HG03039 (cell line): ENCODE measurements around the gene EFCAB6.

Source experiments
- ATAC-seq: cut with Tn5 transposase; IDR thresholded peaks from one replicate; pipeline ENCODE4 v1.9.1; 2021; ENCODE audit warnings: mild to moderate bottlenecking, moderate library complexity; ENCODE audit not compliant: unreplicated experiment

EFCAB6 gene

DNA sequence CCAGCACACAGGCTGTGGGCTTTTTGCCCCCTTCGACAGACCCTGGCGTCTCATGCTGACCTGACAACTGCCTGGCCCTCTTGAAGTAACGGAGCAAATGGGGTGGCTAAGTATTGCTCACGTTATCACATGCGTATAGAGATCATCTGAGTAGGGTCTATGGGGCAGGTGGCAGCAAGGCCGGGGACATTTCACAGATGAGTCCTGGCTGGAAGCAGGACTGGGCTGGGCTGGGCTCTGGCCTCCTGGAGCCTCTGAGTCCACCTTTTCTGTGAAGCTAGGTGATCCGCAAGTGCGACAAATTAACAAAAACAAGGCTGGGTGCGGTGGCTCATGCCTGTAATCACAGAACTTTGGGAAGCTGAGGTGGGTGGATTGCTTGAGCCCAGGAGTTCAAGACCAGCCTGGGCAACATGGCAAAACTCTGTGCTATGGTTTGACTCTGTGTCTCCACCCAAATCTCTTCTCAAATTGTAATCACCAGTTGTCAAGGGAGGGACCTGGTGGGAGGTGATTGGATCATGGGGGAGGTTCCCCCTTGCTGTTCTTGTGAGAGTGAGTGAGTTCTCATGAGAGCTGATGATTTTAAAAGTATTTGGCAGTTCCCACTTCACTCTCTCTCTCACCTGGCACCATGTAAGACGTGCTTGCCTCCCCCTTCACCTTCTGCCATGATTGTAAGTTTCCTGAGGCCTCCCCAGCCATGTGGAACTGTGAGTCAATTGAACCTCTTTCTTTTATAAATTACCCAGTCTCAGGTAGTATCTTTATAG is 278.3 kb downstream of the EFCAB6 start:
- no peak for ATAC-seq

DNA sequence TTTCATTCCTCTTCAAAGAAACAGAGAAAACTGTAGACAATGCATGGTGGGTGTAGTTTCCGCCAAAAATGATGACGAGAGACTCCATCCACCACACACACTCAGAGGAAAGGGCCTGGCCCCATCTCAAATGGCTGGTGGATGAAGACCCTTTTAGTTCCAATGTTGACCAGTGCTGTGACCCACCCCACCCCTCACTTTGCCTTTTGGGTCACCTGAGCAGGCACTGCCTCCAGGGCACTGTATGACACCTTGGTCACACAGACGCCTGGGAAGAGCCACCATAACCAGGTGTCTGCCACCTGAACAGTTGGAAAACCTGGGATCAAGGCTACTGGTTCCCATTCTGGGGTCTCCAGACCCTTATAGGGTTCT is 279.0 kb downstream of the EFCAB6 start:
- no peak for ATAC-seq

DNA sequence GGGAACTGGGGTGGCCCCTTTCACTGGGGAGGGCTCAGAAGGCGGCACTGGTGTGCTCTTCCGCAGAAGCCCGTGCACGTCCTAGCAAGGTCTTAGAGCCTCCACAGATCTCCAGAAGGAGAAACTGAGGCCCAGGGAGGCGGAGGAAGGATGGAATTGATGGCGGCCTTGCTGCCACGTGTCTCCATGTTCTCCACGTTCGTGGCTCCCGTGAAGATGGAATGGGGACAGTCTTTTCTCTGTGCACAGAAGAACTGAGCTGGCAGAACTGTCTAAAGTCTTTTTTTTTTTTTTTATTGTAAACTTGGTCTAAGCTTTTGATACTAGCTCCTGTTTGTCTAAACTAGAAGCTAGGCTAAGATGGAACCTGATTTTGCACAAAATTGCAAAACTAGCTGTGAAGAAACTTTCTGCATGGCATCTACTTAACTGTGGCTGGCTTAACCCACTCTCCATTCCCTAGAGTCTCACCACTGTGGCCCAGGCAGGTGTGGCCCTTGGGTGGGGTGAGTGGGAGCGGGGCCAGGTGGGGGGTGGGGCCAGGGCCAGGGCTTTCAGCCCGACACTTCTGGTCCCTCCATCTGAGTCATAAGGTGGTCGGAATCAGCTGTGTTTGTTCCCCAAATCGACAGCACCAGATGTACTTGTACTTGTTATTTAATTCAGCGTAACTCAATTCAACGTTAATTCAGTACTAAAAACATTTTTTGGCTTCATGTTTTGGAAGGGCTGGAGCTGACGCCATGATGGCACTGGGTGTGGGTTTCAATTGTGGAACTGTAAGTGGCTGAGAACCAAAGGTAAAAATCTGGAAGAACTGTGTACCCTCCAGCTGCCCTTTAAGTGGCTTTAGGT is 279.6 kb downstream of the EFCAB6 start:
- ATAC-seq: no peak

DNA sequence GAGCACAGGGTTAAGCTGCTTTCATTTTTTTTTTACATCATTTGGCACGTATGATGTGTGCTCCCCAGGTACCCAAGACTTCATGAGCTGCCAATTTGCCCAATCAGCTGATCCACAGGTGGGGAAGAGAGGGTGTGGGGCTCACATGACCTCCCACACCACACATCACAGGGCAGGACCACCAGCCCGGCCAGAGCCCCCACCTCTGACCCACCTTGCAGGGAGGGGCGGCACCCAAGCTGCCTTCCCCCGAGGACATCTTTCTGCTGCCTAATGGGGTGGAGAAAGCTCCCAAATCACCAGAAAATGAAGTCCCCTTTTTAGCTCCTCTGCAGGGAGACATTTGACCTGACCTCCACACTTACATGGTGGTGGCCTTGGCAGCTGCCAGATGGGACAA is 280.5 kb downstream of the EFCAB6 start:
- no peak for ATAC-seq

DNA sequence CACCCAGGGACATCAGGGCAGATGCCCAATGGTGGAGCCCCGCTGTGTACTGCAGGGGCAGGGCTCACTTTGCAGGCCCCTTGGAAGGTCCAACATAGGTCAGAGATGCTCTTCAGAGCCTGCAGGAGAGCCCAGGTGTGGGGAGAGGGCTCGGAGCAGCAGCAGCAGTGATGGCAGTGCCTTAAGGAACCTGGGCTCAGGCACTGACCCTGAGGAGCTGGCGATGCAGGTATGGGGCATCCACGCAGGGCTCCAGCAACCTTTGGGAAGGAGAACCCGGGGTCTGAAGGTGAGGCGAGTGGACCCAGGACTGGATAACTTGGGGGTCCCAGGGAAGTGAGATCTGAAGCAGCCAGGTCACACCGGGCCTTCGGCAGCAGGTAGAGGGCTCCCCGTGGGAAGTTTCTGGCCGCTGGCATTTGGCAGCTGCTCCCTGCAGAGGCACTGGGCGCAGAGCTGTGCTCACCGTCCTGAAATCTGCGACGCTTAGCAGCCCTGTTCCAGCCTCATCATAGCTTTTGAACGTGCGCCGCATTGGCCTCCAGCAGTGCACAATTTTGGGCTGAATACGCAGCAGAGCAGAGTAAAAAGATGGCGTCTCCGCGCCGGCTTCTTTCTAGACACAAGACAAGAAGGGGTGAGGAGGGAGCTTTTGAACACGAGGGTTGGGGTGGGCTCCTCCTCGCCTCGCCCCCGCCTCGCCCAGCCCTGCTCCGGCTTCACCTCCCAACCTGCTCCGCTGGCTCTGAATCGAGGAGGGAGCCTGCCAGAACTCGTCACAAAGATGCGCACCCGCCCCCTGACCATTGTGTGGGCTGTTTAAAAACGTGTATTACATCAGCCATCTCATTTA is 281.5 kb downstream of the EFCAB6 start:
- ATAC-seq: no peak

DNA sequence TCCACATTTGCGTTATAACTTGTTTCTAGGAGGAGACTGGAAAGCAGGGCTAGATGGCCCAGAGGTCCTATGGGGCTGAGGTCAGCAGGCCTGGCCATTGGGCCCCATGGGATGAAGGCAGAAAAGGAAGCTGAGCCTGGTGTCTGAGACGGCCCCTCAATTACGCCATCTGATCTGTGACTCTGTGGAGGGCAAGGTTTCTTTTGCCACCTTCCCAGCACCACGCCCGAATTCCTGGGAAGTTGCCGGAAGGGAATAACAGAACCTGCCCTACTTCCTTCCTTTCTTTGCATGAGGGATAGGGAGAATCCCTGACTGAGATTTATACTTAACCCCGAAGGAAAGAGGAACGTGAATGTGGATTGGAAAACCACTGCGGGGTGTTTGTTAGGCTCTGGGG is 282.2 kb downstream of the EFCAB6 start:
- no peak for ATAC-seq

DNA sequence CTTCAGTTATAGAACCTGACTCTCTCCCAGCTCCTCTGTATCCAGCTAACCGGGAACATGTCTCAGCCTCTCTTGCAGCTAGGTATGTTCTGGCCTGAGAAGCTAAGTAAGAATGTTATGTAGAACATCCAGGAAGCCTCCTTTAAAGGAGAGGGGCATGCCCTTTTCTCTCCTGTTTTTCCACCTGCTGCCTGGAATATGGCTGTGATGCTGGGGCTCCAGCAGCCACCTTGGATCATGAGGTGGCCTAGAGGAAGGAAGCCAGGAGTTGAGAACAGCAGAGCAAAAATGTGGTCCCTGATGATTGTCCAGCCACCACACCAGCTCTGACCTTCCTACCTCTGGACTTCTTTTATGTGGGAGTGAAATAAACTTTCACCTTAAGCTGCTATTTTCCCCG is 282.6 kb downstream of the EFCAB6 start:
- no peak for ATAC-seq

DNA sequence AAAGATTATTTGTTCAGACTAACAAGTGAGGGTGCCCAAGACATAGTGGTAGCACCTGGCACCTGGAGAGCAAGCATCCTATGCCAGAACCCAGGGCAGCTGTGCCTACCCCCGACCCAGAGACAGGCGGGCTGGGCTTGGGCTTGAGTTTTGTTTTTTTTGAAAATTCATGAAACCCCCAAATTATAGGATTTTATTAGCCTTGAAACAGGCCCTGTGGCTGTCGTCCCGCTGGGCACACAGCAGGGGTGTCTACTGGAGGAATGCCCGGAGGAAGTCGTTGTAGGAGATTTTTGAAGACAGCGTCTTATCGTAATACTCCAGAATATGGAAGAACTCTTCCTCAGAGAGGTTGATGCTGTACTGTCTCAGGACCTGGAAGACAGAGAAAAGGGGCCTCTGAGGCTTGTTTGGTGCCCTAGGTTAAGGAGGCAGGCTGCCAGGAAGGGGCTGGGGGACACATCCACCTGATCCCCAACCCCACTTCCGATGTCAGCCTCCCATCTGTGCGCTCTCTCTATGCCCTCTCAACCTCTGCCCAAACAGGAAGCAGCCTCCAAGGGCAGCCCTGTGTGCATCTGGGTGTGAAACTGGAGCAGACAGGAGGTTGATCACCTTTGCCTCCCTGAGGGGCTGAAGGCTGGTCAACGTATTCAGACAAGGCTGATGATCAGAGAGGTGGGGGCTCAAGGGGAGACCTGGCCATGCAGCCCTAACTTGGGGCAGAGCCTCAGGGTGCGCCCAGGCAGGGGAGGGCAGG is 283.3 kb downstream of the EFCAB6 start:
- no peak for ATAC-seq

DNA sequence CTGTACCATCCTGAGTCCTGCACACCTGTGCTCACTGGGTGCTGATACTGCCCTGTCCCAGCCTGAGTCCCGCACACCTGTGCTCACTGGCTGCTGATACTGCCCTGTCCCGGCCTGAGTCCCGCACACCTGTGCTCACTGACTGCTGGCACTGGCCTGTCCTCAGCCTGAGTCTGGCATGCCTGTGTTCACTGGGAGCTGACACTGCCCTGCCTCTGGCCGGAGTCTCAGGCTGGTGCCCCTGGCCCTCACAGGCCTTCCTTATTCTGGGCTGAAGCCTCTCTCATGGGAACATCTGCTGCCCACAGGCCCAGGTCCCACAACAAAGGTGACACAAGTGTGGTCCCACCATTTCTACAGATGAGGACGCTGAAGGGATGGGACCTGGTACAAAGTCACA is 285.2 kb downstream of the EFCAB6 start:
- no peak for ATAC-seq

DNA sequence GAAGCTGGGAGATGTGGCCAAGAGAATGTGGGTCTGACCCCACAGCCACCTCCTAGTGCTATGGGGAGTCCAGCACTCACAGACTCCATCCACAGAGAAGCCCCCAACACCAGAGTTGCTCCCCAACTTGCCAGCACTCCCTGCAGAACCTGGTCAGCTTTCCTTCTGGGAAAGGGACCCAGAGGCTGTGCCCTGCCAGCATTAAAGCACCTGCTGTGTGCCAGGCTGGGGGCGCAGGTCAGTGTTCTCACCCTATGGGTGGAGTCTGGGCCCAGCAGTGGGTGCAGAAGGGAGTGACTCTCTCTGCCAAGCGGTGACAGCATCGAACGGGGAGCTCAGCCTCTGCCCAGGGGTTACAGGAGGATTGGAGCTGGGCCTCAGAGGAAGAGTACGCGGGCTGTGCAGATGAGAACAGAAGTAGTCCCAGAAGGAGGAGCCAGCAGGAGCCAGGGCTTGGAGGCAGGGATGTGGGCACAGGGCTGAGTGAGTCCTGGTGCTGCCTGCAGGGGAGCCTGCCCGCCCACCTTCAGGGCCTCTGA is 285.9 kb downstream of the EFCAB6 start:
- ATAC-seq: no peak

DNA sequence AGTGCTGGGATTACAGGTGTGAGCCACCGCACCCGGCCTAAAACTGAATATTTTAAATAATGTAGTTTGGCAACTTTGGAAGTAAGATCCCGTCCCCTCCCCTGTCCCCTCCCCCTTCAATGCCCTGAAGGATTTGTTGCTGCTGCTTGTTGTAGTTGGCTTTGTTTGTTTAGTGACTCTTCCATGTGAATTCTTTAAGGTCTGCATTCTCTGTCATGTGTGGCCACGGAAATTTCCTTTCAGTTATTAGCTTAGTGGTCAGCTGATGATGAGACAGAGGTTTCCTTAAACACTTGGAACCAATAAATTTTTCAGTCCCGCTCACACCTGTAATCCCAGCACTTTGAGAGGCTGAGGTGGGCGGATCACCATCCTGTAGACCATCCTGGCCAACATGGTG is 290.4 kb downstream of the EFCAB6 start:
- no peak for ATAC-seq

DNA sequence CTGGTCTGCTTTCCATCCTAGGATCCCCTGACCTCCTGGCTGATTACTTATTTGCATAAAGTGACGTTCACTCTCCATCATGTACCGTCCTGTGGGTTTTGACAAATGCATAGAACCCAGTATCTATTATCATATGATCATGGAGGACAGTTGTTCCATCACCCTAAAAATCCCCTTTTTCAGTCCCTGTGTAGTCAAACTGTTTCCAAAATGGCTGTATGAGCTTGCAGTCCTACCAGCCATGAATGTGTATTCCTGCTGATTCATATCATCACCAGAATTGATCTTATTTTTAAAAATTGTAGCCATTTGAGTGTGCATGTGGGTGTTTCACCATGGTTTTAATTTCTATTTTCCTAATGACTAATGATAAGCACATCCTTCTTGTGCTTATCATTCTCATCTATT is 291.5 kb downstream of the EFCAB6 start:
- ATAC-seq: no peak

DNA sequence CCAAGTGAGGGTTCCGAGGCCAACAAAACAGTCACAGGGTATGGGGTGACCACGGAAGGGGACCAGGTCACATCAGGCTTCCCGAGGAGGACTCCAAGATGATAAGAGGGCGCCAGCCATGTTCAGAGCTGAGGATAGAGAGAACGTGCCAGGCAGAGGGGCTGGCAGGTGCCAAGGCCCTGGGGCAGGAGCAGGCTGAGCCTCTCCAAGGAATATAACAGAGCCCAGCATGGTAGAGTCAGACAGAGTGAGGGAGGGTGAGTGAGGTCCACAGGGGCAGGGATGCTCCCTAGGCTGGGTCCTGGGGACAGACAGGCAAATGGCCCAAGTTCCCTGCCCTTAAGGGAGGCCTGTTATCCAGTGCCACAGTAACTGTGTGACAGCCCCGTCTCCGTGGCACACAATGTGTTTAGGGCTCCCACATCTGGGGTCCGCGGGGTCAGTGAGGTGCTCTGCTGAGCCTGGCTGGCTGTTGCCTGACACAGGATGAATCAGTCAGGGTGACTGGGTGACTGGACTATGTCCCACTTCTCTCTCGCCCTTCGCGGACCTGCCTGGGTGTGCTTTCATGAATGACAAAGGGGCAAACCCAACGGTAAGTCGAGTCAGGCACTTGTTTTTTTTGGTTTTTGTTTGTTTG is 295.0 kb downstream of the EFCAB6 start:
- ATAC-seq: no peak

DNA sequence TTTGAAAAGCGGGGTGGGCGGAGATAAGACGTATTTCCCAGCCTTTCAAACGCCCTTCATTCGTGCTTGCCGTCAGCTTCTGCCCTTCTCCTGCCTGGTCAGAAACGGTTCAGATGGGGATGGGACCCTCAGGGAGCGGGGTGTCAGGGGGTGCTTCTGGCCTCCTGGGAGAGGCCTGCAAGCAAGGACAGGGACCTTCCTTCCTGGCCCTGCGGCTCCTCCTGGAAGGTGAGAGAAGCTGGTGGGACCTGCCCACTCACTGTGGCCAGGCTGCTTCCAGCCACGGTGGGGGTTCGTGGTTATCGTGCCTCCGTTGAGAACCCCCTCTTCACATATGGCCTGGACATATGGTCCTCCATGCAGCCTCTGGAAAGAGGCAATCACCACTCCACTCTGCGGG is 295.7 kb downstream of the EFCAB6 start:
- no peak for ATAC-seq

DNA sequence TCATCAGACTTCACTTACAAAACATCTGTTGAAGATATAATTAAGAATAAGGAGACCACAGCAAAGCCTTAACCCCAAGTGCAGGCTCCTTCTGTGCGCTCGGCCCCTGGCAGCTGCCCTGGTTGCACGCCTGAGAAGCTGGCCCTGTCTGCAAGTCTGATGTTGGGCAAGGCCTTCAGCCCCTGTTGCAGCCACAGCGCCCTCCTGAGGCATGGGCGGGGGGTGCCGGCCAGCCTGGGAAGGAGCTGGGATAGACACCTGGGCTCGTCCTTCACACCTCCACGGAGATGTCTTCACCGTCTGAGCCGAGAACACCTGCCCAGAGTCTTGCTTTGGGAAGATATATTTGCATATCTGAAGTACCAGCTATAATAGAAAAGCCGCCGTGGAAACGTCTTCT is 296.2 kb downstream of the EFCAB6 start:
- no peak for ATAC-seq

DNA sequence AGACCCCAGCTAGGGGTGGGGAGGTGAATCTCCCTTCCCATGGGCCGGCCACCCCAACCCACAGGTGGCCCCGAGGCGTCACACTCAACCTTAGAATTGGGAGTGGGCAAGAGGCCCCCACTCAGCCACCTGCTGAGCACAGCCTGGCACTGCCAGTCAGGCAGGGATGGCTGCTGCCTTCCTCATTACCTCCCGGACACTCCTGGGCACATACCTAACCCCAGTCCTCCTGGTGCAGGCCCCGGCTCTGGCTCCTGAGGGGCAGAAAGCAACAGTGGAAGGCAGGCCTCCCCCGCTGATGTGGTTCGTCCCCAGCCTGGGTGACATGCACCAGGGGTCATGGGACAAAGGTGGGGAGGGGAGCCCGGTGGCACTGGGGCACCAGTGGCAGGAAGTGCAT is 296.7 kb downstream of the EFCAB6 start:
- no peak for ATAC-seq

DNA sequence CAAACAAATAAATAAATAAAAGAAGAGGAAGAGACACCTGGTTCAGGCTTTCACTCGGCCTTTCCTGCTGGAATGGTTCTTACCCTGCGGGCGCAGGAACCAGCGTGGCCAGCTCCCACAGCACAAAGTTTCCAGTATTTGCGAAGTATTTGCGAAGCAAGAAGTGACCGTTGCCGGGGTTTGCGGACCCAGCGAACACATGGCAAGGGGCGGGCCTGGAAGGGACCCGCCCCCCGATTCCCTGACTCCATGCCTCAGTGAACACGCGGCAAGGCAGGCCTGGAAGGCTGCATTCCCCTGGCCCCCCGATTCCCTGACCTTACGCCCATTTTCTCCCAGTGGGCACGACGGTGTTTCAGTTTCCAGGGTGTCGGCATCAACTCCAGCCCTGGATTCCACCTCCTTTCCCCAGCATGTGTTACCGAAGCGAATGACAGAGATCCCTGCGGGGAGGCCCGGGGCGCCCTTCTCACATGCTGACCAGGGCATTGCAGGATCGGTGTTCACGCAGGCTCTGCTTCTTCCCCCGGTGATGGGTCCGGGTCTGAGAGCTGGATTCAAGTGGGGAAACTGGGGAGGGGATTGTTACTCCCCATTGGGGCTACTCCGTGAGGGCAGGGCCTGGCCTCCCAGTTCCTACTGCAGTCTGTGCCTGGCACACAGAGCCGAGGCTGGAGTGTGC is 297.5 kb downstream of the EFCAB6 start:
- ATAC-seq: no peak

DNA sequence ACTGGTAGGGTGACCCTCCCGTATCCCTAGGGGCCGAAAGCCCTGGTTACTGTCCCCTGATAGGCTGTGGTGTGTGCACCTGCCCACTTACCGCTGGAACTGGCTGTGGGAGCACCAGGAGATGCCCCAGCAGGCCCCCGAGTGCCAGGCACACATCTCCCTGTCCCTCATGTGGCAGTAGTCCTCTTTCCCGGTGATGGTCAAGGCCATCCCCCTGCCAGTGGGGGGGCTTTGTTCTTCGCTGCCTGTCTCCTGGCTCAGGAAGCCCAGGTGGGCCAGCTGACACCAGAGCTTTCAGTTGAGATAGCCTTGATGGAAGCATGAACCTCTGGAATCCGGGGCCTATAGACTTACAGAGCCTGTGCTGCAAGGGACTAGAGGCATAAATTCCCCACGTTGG is 299.8 kb downstream of the EFCAB6 start:
- ATAC-seq: no peak

DNA sequence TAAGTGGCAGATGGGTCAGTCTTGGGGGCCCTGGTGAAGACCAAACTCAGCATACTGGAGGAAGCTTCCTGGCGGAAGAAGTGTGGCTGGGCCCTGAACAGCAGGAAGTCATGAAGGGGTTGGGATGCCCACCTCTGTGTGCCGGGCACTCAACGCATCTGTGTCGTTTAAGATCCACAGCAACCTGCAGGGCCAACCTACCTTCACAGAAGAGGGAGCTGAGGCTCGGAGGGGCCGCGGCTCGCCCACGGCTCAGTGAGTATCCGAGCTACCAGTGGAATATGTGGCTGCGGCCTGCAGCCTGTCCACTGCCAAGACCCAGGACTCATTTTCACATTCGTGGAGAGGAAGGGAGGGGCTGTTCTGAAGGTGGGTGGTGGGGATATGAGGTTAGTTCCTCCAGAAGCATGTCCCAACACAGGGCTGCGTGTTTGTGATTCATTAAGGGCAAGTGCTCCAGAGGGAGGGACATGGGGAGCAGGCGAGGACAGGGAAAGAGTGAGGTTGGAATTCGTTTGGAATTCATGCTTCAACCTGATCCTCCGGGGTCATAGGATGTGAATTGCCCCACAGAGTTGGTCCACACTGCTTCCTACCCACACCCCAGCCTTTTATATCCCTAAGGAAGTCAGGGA is 300.7 kb downstream of the EFCAB6 start:
- no peak for ATAC-seq
